Cortex of kidney (tissue), 1 donor: Measurements from ENCODE around the gene CRYBA1.
"Not testable (repeated sequence)": the region's sequence is repeated elsewhere in the genome, so short reads cannot be mapped to it uniquely, and the experiment has no call there.

Experiments
- DNase-seq: peaks from one replicate; lab custom pipeline; 2025; lab: John Stamatoyannopoulos, UW

Gene CRYBA1

DNA sequence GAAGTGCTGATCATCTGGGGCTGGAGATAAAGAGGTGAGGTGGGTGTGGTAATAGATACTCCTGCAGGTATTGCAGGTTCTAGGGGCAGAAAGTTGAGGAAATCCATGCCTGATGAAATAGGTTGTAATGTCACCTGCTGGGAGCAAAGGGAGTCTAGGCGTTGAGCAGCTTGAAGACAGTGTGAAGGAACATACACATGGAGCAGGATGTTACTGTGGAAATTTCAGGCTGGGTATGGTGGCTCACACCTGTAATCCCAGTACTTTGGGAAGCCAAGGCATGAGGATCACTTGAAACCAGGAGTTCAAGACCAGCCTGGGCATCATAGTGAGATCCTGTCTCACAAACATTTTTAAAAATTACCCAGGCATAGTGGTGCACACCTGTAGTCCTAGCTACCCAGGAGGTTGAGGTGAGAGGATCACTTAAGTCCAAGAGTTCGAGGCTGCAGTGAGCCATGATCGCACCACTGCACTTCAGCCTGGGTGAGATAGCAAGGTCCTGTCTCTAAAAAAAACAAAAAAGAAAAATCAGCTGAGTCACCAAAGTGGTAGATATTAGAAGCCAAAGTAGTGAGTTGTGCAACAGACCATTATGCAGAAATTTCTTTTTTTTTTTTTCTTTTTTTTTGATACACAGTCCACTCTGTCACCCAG lies 9.1 kb upstream of the CRYBA1 start:
- DNase-seq: no peak

DNA sequence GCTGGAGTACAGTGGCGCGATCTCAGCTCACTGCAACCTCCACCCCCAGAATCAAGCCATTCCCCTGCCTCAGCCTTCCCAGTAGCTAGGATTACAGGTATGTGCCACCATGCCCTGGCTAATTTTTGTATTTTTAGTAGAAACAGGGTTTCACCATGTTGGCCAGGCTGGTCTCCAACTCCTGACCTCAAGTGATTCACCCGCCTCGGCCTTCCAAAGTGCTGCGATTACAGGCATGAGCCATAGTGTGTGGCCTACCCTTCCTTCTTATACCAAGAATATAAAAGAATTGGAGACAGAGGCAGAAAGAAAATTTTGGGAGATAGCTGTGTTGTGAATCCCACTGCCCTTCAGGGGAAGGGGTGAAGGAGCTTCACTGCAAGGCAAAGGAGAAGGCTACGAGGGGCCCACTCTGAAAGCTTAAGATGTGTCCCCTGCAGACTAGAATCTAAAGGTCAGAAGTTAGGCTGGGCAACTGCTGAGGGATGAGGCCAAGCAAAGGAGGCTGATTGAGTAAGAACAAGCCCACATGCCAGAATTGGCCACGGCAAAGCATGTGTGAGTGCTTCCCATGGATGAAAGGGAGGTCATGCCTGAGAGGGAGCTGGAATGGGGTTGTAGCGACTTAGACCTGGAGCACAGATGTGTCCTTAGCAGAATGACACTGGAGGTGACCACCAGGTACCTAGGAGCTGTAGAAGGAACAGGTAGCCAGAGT lies 8.4 kb upstream of the CRYBA1 start:
- DNase-seq: no peak

- no peak for DNase-seq
Observed at GRCh38 chr17:29240477-29240876, 6.2 kb upstream of the CRYBA1 start.

- no peak for DNase-seq
Observed at GRCh38 chr17:29240968-29241963, 5.4 kb upstream of the CRYBA1 start.

GRCh38 chr17:29242051-29242450 lies 4.6 kb upstream of the CRYBA1 start:
- no peak for DNase-seq

GRCh38 chr17:29242790-29243189 lies 3.9 kb upstream of the CRYBA1 start:
- no peak for DNase-seq

- DNase-seq: no peak
Observed at GRCh38 chr17:29243792-29244191, 2.9 kb upstream of the CRYBA1 start.

GRCh38 chr17:29245401-29245800 lies 1.3 kb upstream of the CRYBA1 start:
- DNase-seq: no peak

- DNase-seq: no peak
Observed at GRCh38 chr17:29247219-29247618, 560 bp downstream of the CRYBA1 start.

GRCh38 chr17:29248845-29249244 lies 2.2 kb downstream of the CRYBA1 start:
- DNase-seq: no peak

GRCh38 chr17:29250666-29251065 lies 4.0 kb downstream of the CRYBA1 start:
- DNase-seq: no peak

DNA sequence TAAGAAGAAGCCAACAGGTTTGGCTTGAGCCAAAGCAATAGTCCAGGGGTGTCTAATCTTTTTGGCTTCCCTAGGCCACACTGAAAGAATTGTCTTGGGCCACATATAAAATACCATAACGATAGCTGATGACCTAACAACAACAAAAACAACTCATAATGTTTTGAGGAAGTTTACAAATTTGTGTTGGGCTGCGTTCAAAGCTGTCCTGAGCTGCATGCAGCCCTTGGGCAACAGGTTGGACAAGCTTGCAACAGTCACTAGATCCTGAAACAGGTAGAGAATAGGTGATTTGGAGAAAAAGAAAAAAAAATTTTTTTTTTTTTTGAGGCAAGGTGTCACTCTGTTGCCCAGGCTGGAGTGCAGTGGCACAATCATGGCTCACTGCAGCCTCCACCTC lies 4.5 kb downstream of the CRYBA1 start:
- no peak for DNase-seq

DNA sequence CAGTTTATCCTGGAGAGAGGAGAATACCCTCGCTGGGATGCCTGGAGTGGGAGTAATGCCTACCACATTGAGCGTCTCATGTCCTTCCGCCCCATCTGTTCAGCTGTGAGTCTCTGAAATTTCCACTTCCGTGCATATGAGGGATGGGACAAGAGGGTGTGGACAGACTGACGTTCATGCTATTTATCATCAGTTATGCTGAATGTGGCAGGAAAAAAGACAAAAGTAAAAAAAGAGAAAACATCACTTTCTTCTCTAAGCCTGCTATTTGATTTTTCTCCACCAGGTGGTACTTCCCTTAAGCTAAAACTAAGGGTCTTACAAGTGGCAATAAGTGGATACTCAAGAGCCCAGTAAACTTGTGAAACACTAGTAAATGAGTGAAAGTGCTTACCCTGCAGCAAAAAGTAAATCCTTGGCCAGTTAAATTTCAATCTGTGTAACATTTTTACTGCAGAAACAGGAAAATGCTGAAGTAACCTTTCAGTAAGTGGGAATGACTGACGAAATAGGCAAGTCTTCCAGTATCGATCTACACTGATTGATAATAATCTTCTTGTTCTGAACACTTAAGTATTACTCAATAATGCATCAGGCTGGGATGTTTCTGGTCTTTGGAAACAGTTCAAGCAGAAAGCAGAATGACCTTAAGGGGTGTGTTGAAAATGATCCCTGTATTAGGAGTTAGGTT lies 5.6 kb downstream of the CRYBA1 start:
- DNase-seq: no peak

DNA sequence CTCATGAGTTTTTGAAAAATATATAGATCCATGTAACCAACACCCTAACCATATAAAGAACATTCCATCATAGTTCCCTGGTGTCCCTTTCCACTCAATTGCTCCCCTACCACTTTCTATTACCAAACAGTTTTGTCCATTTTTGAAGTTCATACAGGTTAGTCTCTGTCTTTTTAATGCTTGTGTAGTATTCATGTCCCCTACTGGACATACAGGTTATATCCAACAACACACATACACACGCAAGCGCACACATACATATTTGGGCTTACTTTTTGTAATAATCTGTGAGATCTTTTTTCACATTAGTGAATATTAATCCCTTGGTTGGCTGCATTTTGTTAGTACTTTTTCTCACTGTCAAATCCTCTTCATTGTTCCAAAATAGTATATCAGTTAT lies 6.4 kb downstream of the CRYBA1 start:
- no peak for DNase-seq

DNA sequence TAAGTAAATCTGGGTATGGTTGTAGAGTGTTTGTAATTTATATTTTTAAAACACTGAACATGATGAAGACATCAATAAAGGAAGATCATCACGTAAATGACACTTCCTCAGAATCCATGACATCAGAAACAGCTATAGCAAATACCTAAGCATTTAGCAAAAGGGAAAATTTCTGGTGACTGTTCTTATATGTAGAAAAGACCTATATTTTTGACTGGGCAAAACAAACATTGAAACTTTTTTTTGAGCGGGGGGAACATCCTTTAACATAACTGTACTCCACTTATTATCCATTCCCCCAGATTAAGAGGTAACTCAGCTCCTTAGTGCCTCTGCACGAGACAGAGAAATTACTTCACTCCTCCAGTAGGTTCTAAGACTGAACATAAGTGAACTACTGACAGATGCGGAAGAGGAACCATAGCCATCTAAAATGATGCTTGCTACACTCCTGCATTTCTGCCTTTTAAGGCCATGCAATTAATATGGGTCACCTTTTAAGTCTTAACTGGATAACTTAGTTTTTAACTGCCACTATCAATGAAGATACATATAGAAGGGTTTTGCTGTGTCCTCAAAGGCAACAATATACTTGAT lies 9.4 kb downstream of the CRYBA1 start:
- no peak for DNase-seq

GRCh38 chr17:29256735-29257466 lies 10.2 kb downstream of the CRYBA1 start:
- DNase-seq: no peak

- no peak for DNase-seq
Observed at GRCh38 chr17:29257756-29258155, 11.1 kb downstream of the CRYBA1 start.

DNA sequence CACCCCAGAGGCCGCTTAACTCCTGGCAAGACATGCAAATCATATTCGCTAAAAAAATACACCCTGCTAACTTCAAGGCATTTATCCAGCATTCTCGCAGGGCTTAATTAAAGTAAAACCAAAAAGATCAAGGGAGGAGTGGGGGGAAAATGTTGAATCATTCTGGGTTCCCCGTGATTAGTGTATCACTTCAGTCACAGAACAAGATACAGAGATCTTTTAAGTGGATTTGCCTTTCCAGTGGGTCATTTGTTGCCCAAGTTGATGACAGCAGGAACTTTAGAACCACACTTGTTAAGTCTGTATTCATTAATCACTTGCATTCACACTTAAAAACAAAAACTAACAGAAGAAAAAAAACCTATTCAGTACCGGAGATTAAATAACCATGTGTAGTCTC lies 17.3 kb downstream of the CRYBA1 start:
- no peak for DNase-seq

- DNase-seq: not testable (repeated sequence)
Observed at GRCh38 chr17:29271980-29272379, 25.3 kb downstream of the CRYBA1 start.

GRCh38 chr17:29273924-29274323 lies 27.3 kb downstream of the CRYBA1 start:
- DNase-seq: no peak

DNA sequence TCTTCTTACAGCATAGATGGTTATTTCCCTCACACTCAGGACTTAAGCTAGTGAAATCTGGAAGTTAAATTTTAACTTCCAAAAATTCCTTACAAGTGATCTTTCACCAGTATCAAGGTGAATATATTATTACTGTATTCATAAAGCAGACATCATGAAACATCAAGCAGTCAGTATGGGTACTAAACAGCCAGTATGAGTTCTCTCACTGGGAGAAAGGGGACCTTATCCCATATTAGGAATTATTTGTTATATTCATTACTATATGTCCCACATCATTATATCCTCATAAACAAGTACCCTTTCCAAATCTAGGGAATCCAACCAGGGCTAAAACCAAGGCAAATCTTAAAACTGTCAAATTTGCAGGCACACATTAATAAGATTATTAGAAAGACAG lies 32.0 kb downstream of the CRYBA1 start:
- DNase-seq: no peak
